HEK293T (cell line): ENCODE measurements around the gene HSP90AA1.

Experiments
- BHLHE40 ChIP-seq: fragments of 450-650 bp; IDR thresholded peaks from 2 replicates; pipeline ENCODE4 v1.6.1; 2016; ENCODE audit warnings: mild to moderate bottlenecking, moderate library complexity, borderline replicate concordance
- CTBP1 ChIP-seq: fragments of 450-650 bp; IDR thresholded peaks from 2 replicates; pipeline ENCODE4 v1.6.1; 2016; ENCODE audit warnings: borderline replicate concordance
- FOXA1 ChIP-seq: fragments of 450-650 bp; IDR thresholded peaks from 2 replicates; pipeline ENCODE4 v1.6.1; 2016; ENCODE audit warnings: mild to moderate bottlenecking
- FOXK2 ChIP-seq: fragments of 450-650 bp; IDR thresholded peaks from 2 replicates; pipeline ENCODE4 v1.6.1; 2016; ENCODE audit warnings: mild to moderate bottlenecking
- FOXM1 ChIP-seq: fragments of 450-650 bp; IDR thresholded peaks from 2 replicates; pipeline ENCODE4 v1.6.1; 2017; ENCODE audit warnings: mild to moderate bottlenecking, borderline replicate concordance
- HDGF ChIP-seq: fragments of 450-650 bp; IDR thresholded peaks from 2 replicates; pipeline ENCODE4 v1.6.1; 2017; ENCODE audit warnings: antibody characterized with exemption, borderline replicate concordance
- L3MBTL2 ChIP-seq: fragments of 450-650 bp; conservative IDR thresholded peaks from 2 replicates; pipeline ENCODE4 v1.6.1; 2016; ENCODE audit warnings: mild to moderate bottlenecking
- LEF1 ChIP-seq: fragments of 450-650 bp; IDR thresholded peaks from 2 replicates; pipeline ENCODE4 v1.6.1; 2017; ENCODE audit warnings: mild to moderate bottlenecking, borderline replicate concordance
- NFRKB ChIP-seq: fragments of 450-650 bp; IDR thresholded peaks from 2 replicates; pipeline ENCODE4 v1.6.1; 2016; ENCODE audit warnings: mild to moderate bottlenecking, moderate library complexity
- SP1 ChIP-seq: fragments of 450-650 bp; IDR thresholded peaks from 2 replicates; pipeline ENCODE4 v1.6.1; 2017
- SUZ12 ChIP-seq: fragments of 450-650 bp; IDR thresholded peaks from 2 replicates; pipeline ENCODE4 v1.6.1; 2016; ENCODE audit warnings: mild to moderate bottlenecking
- TARDBP ChIP-seq: fragments of 450-650 bp; IDR thresholded peaks from 2 replicates; pipeline ENCODE4 v1.6.1; 2016
- ZNF384 ChIP-seq: fragments of 450-650 bp; IDR thresholded peaks from 2 replicates; pipeline ENCODE4 v1.6.1; 2016
- TF ChIP-seq, protein P1 (sequence below): fragments of 450-650 bp; IDR thresholded peaks from 2 replicates; pipeline ENCODE4 v1.6.1; 2016

DNA sequence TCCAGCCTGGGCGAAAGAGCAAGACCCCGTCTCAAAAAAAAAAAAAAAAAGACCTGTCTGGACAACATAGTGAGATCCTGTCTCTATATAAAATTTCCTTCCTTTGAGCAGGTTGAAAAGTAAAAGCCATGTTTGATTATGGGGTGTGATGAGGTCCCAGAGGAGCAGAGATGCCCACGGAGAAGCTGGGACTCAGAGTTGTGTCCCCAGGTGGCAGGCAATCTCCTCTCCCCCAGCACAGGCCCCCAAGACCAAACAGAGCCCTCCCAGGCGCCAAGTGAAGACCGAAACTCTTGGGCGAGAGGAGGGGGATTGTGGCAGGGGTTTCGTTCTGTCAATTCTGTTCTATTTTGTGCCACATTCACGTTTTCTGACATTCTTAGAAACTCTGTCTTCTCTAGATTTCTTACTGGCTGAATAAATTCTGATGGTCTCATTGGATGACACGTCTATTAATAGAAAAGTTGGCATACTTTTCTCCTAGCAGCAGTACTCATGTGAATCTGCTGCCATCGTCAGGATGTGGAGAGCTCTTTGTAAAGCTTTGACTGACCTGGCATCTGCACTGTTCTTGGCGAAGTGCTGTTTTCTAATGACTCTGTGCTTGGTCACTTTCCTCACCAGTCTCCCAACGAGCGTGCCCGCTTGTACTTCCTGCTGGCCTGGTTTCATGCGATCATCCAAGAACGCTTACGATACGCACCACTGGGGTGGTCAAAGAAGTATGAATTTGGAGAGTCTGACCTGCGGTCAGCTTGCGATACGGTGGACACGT lies 43.4 kb downstream of the HSP90AA1 start:
- TF ChIP-seq LEF1 (no peak), FOXK2 (no peak), L3MBTL2 (no peak), TARDBP (no peak), HDGF (no peak), FOXA1 (no peak), FOXM1 (no peak), SUZ12 (no peak), SP1 (no peak), BHLHE40 (no peak), ZNF384 (no peak), NFRKB (no peak), CTBP1 (no peak)
- TF ChIP-seq, protein P1, sequence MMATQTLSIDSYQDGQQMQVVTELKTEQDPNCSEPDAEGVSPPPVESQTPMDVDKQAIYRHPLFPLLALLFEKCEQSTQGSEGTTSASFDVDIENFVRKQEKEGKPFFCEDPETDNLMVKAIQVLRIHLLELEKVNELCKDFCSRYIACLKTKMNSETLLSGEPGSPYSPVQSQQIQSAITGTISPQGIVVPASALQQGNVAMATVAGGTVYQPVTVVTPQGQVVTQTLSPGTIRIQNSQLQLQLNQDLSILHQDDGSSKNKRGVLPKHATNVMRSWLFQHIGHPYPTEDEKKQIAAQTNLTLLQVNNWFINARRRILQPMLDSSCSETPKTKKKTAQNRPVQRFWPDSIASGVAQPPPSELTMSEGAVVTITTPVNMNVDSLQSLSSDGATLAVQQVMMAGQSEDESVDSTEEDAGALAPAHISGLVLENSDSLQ, result no peak
